HG03575 (cell line): Measurements from ENCODE around the gene CNTN5.

Experiments
- ATAC-seq: cut with Tn5 transposase; IDR thresholded peaks from one replicate; pipeline ENCODE4 v1.9.1; 2021; ENCODE audit not compliant: unreplicated experiment, insufficient number of reproducible peaks, low FRiP score; ENCODE audit errors: extremely low read depth

The CNTN5 gene

DNA sequence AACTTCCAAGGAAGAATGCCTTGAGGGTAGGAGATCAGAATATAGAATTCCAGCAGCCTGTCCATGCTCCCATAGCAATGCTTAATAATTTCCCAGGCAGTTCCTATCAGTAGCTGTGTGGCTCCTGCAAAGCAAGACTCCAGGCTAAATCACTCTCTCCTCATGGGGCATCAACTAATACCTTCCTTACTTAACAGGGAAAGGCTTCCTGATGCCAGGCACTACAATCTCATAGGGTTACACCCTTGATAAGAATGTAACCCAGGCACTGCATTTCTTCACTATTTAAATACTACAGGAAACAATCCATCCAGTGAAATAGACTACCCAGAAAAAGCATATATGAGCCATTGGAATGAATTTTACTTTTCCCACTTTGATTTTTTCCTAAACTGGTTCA lies 1051.4 kb downstream of the CNTN5 start:
- no peak for ATAC-seq

DNA sequence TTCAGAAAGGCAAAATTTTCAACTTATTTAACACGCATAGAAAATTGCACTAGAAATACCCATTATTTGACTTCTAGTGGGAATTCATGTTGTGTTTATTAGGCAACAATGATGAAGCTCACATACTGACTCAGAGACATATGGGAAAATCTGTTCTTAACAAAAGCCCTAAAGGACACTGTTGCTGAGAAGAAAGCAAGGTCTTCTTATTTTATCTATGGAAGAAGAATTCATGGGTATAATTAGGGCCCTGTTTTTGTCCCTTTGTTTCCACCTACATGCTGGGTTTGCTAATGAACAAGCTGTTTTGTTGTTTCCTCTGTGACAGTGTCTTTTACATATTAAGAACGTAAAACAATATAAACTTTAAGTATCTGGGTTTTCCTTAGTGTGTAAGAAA lies 1059.6 kb downstream of the CNTN5 start:
- ATAC-seq: no peak

DNA sequence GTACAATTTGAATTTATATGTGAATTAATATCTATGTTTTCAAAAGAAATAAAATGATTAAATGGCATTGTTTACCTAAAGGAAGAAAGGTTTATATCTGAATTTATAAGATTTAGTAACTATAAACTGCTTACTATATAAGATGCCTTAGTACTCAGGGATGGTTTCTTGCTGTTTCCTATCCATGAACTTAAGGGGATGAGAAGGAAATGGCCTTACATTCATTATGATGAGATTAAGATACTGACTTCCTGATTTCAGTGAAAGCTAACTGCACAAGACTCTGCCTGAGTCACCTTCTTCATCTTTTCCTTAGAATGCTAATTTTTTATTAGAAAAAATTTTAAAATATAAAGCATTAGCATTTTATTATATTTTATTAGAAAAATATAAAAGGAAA lies 1060.1 kb downstream of the CNTN5 start:
- no peak for ATAC-seq

DNA sequence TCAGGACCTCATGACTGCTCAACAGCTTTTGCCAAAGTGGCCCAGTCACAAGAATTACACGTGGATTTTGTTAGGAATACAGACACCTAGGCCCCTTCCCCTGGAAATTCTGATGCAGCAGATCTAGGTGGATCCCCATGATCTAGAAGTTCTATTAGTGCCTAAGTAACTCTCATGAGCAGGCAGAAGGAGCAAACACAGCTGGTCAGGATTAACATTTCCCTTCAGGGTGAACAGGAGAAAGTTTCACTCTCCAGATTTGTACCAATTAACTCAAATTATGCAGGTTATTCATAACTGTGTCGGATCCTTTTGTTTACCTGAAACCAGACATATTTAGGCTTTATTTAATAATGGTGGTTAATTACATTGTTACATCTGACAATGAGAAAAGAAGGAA lies 1072.9 kb downstream of the CNTN5 start:
- ATAC-seq: no peak

DNA sequence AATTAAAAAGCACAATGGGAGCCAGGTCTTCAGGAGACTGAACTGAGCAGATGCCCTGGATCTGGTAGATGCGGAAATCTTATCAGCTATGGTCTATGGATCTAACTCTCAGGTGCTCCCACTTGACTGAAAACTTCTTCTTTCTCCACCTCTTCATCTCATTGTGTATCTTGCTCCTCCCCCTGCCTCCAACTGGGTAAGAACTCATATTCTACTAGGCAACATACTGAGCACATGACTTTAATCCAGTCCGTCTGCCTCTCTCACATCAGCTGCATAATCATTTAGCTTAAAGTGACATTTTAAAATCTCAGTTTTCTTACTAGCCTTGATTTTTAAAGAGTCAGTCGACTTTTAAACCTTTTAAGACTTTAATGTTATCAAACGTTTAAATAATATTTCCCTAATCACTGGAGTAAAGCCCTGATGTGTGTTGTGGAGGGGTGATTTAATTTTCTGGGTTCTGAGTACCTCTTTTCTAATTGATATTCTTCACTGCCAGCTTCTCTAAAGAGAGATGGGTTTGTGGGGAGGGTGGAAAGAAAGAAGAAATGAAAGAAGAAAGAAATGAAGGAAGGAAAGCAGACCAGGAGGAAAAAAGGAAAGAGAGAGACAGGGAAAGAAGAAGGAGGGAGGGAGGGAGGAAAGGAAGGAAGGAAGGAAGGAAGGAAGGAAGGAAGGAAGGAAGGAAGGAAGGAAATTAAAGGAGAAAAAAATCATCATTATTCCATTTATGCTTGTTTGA lies 1073.5 kb downstream of the CNTN5 start:
- ATAC-seq: no peak

DNA sequence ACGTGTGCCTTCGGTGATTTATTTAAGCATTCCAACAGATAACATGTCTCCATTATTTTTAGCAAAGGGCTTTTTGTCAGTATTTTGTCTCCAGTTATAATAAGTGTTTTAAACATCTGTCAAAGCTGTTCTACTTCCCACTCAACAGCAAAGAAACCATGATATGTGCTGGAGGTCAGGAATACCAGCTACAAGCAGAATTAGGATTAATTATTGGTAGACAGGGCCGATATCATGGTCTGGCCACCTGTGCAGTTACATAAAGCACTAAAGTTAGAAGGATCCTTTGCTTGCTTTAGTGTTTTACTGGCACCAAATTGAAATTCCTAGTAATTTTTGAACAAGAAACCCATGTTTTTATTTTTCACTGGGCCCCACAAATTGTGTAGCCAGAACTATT lies 1075.1 kb downstream of the CNTN5 start:
- no peak for ATAC-seq

DNA sequence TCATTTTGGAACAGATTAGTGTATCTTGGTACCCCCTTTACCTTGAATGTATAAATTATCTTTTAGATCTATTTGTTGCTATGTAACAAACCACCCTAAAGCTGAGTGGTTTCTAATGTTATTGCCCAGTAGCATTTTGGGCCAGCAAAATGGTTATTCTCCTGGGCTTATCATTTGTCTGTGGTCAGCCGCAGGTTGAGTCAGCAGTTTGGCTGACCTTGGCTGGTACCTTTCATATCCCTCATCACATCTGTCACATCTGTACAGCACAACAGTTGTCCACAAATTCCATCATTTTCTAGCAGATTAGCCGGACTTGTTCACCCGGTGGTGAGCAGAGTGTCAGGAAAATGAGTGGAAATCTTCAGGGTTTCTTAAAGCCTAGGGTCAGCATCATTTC lies 1077.8 kb downstream of the CNTN5 start:
- no peak for ATAC-seq

DNA sequence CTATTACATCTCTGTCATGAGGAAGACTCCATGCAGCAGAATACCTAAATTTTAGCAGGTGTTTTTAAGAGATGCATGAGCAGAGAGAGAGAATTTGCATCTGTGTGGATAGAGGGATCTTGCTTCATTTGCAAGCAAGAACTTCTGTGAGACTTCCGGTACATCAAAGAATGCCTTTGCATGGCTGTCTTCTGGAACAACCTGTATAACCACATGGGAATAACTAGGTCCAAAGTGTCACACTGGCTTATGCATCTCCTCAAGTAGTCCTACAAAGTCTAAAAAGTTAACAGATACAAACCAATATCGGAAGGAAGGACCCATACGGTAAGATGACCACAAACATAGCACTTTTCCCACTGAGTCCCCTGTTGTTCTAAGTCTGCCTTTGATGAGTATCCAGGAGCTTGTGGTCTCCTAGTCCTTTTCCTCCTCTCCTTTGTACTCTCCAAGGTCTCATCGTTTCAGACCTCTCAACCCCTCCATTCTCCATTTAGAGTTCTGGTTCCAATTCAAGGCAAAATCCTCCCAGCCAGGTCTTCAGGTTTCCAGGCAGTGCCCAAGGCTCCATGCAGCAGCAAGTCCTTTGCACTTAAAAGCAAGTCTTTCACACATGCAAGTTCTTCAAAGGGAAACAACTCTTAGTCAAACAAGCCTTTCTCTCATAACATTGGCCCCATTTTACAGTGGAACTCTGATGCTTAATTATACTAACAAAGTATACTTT lies 1084.7 kb downstream of the CNTN5 start:
- ATAC-seq: no peak

DNA sequence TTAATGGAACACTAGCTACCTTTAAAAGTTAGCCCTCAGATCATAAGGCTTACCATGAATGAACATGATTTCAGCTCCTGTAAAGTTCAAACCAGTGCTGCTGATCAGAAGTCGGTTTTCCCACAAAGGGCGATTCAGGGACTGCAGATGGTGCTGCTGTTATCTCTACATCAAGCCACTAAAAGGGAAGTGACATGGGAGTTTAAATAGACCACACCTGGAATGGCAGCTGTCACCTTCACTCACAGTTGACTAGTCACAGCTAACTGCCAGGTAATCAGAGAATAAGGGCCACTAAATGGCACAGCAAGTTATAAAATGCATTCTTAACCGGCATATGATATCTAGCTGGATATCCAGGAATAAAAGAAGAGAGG lies 1085.2 kb downstream of the CNTN5 start:
- ATAC-seq: no peak

DNA sequence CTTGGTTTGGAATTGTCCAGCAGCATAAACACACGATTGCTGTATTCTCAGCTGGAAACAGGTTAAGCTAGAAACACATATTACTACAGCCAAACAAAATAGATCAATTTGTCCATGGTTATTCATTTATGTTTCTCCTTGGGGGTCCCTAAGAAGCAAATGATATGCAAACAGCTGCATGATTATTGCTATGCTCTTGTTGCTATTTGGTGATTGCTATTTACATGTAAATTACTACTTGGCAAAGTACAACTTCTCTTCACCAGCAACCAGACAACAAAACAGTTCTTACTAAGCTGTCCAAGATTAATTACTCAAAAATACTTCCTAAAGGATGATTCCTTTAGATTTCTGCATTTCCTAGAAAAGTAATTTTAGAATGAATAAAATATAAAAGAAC lies 1098.4 kb downstream of the CNTN5 start:
- ATAC-seq: no peak

DNA sequence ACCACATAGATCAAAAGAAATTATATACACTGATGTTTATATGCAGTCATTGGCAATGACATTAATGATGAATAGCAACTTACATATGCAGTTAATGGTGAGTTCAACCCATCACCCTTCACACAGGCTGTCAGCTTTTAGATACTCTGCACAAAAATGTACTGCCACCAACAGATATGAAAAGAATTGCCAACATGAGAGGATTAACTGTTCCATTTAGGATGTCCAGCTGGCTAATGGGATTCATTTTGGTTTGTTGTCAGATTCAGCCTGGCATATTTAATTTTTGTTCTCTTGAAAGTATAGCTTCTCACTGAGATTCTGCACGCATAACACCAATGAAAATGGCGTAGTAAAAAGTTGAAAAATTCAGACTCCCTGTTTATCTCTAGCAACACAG lies 1112.4 kb downstream of the CNTN5 start:
- ATAC-seq: no peak

DNA sequence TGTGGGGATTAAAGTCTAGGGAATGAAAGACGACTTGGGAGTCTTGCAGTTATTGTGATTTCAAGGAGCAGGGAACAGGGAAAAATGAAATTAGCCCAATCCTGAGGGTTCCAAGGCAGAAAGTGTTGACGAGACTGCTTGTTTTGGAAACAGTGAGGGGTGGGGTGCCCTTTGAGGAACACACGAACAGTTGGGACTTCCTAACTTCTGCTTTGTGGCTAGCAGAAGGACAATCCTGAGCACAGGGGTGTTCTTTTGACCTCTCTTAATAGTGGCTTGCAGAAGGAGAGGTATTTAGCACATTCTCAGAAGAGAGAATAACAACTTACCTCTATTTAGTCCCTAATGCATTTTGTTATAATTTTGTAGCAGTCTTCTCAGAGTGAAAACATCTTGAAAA lies 1120.5 kb downstream of the CNTN5 start:
- no peak for ATAC-seq

DNA sequence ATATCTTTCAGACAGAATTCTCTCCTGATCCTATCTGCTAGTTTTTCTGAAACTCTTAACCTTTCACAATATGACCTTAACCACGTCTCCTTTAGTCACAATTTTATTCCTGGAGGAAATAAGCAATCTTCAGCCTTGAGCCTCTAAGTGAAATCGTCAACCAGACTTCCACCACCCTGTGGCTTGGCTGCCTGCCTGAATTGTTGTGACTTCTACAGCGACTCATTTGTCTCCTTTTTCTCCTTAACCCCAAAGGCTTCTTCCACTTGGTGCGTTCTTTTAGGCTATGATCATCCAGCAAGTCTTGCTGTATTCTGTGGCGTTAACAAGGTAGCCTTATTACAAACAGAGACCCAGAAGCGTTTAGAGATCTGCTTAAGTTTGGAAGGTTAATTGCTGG lies 1131.2 kb downstream of the CNTN5 start:
- ATAC-seq: no peak

DNA sequence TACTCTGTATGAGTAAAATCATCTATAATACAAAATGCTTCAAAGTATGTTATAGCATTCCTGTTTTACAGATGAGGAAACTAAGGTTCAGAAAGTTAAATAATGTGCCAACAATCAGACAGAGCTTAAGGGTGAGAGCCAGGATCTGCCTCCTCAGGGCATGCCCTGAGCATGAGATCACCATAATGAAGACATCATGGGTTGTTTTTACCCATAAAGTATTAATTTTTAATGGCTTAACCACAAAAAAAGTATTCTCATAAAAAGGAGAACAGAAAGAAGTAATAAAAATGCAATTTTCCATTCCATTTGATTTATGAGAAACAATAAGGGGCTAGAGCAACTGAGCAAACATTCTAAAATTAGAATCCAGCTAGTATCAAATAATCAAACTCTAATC lies 1132.0 kb downstream of the CNTN5 start:
- ATAC-seq: no peak

DNA sequence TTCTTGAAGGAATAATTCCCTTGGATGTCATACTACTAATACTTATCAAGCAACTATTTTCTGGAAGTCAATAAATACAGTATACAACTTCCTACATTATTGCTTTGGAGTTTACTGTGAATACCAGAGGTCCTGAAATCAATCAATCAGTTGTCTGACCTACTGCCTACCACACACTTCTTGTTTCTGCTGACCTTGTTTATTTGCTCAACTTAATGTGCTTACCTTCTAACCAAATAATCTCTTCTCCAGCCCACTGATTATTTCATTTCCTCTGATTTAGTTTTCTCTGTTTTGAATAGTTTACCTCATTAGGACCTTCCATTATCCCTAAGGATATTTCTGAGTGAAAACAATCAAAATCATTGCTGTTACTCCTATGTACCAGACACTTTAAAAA lies 1142.7 kb downstream of the CNTN5 start:
- no peak for ATAC-seq

DNA sequence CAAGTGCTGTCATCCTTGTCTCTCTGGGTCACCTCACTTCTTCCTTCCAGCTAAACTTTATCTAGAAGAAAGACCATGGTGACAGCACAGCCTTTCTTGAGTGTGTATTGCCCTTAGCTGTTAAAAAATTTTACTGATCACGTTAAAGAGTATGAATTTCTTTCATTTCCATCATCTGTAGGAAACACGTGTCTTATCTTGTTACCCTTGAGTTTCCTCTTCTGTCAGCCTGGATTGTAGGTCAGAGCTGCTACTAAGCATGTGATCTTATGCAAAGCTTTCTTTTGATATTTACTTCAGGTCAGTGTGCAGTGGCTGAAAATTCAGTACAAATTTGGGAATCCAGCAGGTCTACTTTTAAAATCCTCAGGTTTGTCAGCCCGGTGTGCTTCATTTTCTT lies 1154.1 kb downstream of the CNTN5 start:
- no peak for ATAC-seq

DNA sequence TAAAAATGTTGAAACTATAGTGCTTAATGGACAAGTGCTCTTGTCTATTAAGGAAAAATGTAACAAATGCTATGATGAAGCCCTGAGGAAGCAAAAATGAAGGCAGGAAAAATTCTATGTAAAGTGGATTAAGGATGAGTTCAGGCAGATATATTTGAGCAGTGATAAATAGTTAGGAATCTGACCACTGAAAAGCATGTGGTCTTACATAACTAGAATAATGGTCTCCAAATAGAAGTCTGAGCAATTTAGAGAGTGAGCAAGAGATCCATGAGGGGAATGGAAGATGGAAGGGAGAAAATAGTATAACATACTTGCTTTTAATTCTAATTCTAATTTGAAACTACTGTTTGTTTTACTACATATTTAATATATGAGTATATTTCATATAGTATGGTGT lies 1155.7 kb downstream of the CNTN5 start:
- no peak for ATAC-seq

DNA sequence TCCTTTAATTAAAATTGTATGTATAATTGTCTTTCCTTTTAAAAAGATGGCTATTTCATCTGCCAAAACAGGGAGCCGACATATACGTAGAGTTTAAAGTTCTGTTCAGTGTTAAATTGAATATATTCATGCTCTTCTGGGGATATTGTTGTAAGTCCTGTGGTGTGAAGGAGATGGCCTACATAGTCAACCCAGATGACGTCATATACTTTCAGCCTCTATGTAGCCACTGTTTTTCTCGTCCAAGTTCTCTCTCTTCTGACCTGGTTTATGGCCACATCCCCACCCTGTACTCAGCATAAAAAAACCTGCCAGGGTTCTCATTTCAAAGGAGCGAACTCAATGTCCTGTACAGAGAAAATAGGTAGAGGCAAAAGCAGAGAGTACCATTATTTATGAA lies 1156.9 kb downstream of the CNTN5 start:
- no peak for ATAC-seq

DNA sequence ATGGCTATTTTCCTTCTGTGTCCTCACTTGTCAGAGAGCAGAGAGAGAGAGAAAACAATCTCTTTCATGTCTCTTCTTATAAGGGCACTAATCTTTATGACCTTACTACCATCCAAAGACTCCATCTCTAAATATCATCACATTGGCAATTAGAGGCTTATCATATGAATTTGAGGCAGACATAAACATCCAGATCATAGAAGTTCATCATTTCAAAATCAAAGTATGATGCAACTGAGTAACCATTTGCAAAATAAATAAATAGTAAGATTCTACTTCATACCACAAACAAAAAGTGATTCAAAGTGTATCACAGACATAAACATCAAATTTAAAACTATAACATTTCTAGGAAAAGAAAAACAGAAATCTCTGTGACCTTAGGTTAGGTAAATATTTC lies 1161.6 kb downstream of the CNTN5 start:
- ATAC-seq: no peak

DNA sequence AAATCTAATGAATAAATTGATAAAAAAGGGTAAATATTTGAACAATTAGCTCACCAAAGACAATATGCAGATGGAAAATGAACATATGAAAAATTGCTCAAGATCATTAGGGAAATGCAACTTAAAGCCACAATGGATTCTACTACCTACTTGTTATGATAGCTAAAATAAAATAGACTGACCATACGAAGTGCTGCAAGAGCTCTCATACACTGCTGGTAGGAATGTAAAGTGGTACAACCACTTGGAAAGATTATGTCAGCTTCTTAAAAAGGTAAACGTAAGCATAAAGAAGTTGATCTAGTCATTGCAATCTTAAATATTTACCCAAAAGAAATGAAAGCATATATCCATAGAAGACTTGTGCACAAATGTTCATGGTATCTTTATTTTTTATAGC lies 1162.2 kb downstream of the CNTN5 start:
- no peak for ATAC-seq

DNA sequence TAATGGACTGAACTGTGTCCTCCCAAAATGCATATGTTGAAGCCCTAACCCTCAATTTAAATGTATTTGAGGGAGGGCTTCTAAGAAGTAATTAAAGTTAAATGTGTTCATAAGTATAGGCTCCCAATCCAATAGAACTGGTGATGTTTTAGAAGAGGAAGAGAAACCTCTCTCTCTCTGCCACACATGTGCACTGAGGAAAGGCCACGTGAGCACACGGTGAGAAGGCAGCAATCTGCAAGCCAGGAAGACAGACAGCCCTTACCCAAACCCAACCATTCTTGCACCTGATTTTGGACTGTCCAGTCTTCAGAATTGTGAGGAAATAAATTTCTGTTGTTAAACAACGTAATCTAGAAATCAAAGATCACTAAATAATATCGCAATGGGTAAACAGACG lies 1164.8 kb downstream of the CNTN5 start:
- ATAC-seq: no peak
